ENCODE measurements around the gene COA7.
"Not testable (repeated sequence)": the region's sequence is repeated elsewhere in the genome, so short reads cannot be mapped to it uniquely, and the experiment has no call there.

GRCh38 chr1:52686261-52686751, 11.8 kb downstream of the COA7 start:
- TF ChIP-seq, protein P1, sequence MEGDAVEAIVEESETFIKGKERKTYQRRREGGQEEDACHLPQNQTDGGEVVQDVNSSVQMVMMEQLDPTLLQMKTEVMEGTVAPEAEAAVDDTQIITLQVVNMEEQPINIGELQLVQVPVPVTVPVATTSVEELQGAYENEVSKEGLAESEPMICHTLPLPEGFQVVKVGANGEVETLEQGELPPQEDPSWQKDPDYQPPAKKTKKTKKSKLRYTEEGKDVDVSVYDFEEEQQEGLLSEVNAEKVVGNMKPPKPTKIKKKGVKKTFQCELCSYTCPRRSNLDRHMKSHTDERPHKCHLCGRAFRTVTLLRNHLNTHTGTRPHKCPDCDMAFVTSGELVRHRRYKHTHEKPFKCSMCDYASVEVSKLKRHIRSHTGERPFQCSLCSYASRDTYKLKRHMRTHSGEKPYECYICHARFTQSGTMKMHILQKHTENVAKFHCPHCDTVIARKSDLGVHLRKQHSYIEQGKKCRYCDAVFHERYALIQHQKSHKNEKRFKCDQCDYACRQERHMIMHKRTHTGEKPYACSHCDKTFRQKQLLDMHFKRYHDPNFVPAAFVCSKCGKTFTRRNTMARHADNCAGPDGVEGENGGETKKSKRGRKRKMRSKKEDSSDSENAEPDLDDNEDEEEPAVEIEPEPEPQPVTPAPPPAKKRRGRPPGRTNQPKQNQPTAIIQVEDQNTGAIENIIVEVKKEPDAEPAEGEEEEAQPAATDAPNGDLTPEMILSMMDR (IDR thresholded peaks at IDR 0.05): peak; percentile 89
- TF ChIP-seq ZFX (IDR thresholded peaks at IDR 0.05; ENCODE audit: borderline replicate concordance): not testable (repeated sequence)
